HG02885 (cell line): ENCODE measurements around the gene PIP4K2C.
"Not testable (repeated sequence)": the region's sequence is repeated elsewhere in the genome, so short reads cannot be mapped to it uniquely, and the experiment has no call there.

Experiments used
- ATAC-seq: cut with Tn5 transposase; IDR thresholded peaks from one replicate; pipeline ENCODE4 v1.9.1; 2021; ENCODE audit warnings: mild to moderate bottlenecking; ENCODE audit not compliant: unreplicated experiment, poor library complexity

PIP4K2C gene

GRCh38 chr12:57583008-57583831 is 7.8 kb upstream of the PIP4K2C start:
- peak; percentile 98 for ATAC-seq

GRCh38 chr12:57584050-57584449 is 6.9 kb upstream of the PIP4K2C start:
- no peak for ATAC-seq

- ATAC-seq, result no peak
These were observed 6.3 kb upstream of the PIP4K2C start for GRCh38 chr12:57584690-57585089.

- ATAC-seq, result no peak
These were observed 5.8 kb upstream of the PIP4K2C start for GRCh38 chr12:57585156-57585555.

- no peak for ATAC-seq
These were observed 4.9 kb upstream of the PIP4K2C start for GRCh38 chr12:57586128-57586527.

- ATAC-seq, result no peak
These were observed 4.1 kb upstream of the PIP4K2C start for GRCh38 chr12:57586832-57587429.

- ATAC-seq, result not testable (repeated sequence)
These were observed 1.9 kb upstream of the PIP4K2C start for GRCh38 chr12:57588951-57589610.

GRCh38 chr12:57590479-57590863 is 521 bp upstream of the PIP4K2C start:
- ATAC-seq, result no peak

GRCh38 chr12:57591782-57592325 is 862 bp downstream of the PIP4K2C start:
- no peak for ATAC-seq

- ATAC-seq, result no peak
These were observed 1.7 kb downstream of the PIP4K2C start for GRCh38 chr12:57592551-57593165.

- no peak for ATAC-seq
These were observed 2.2 kb downstream of the PIP4K2C start for GRCh38 chr12:57593187-57593586.

- ATAC-seq, result no peak
These were observed 9.4 kb downstream of the PIP4K2C start for GRCh38 chr12:57600395-57600794.

GRCh38 chr12:57602544-57602943 is 11.6 kb downstream of the PIP4K2C start:
- ATAC-seq, result no peak

- ATAC-seq, result no peak
These were observed 12.3 kb downstream of the PIP4K2C start for GRCh38 chr12:57603324-57603723.

GRCh38 chr12:57603815-57604453 is 12.9 kb downstream of the PIP4K2C start:
- no peak for ATAC-seq

GRCh38 chr12:57604454-57604991 is 13.5 kb downstream of the PIP4K2C start, which contains the start of gene DTX3:
TSS of gene DTX3 (plus strand) at chr12:57604824. CDS start at chr12:57606518, 1,694 bp downstream.
- peak; percentile 69 for ATAC-seq

GRCh38 chr12:57604992-57605810 is 14.2 kb downstream of the PIP4K2C start:
- peak; percentile 30 for ATAC-seq

GRCh38 chr12:57605811-57606311 is 14.9 kb downstream of the PIP4K2C start:
- ATAC-seq, result no peak

GRCh38 chr12:57606399-57606798 is 15.4 kb downstream of the PIP4K2C start:
- ATAC-seq, result no peak
